GM12878 (cell line): Measurements from ENCODE around the gene TMEM250. TPM values are rescaled to one million over a fixed set of nuclear protein-coding genes. Genes with fewer than 3 reads are reported as not detected.
A peak's percentile ranks its signal among the peaks of the same experiment; 100 is the strongest.

Experiments used
- ASH2L ChIP-seq: fragments of 300-600, 200-600 bp; sonication (generic); IDR thresholded peaks from 2 replicates; pipeline ENCODE4 v1.6.1; 2017; ENCODE audit warnings: low read depth, mild to moderate bottlenecking, borderline replicate concordance
- ATF2 ChIP-seq: IDR thresholded peaks from 2 replicates; pipeline ENCODE4 v1.6.1; 2012; ENCODE audit warnings: low read length, inconsistent platforms
- ATF3 ChIP-seq: IDR thresholded peaks from 2 replicates; pipeline ENCODE4 v1.6.1; 2011; ENCODE audit warnings: low read depth, mild to moderate bottlenecking, low read length, moderate library complexity, borderline replicate concordance; ENCODE audit errors: extremely low read depth
- BACH1 ChIP-seq: fragments of 450-650 bp; IDR thresholded peaks from 2 replicates; pipeline ENCODE4 v1.6.1; 2017; ENCODE audit warnings: mild to moderate bottlenecking, borderline replicate concordance
- BHLHE40 ChIP-seq, 2 experiments: fragments of 450-650 bp in 1 of 2; IDR thresholded peaks; 2 replicates each; pipeline ENCODE4 v1.6.1; 2011 to 2017; ENCODE audit warnings: low read depth in 2 of 2, borderline replicate concordance in 1 of 2, improper control_type of control experiment in 1 of 2, low read length in 1 of 2, mild to moderate bottlenecking in 1 of 2
- DPF2 ChIP-seq: fragments of 450-650 bp; IDR thresholded peaks from 2 replicates; pipeline ENCODE4 v1.6.1; 2017; ENCODE audit warnings: mild to moderate bottlenecking
- EP300 ChIP-seq, 2 experiments: fragments of 150-350 bp in 1 of 2; IDR thresholded peaks; 2 replicates each; pipeline ENCODE4 v1.6.1; 2011 to 2012; ENCODE audit warnings: low read depth in 2 of 2, low read length in 2 of 2, borderline replicate concordance in 1 of 2, improper control_type of control experiment in 1 of 2, inconsistent platforms in 1 of 2; ENCODE audit not compliant: control insufficient read depth in 1 of 2
- HCFC1 ChIP-seq: fragments of 150-350 bp; IDR thresholded peaks from 2 replicates; pipeline ENCODE4 v1.6.1; 2014; ENCODE audit warnings: low read length
- HSF1 ChIP-seq: fragments of 150-350 bp; IDR thresholded peaks from 2 replicates; pipeline ENCODE4 v1.6.1; 2014; ENCODE audit warnings: mild to moderate bottlenecking, low read depth, low read length
- IKZF1 ChIP-seq: fragments of 450-650 bp; conservative IDR thresholded peaks from 2 replicates; pipeline ENCODE4 v1.6.1; 2017; ENCODE audit warnings: antibody characterized with exemption, mild to moderate bottlenecking
- KAT2A ChIP-seq: conservative IDR thresholded peaks from 2 replicates; pipeline ENCODE4 v1.6.1; 2011; ENCODE audit warnings: low read depth, low read length; ENCODE audit not compliant: control insufficient read depth
- KDM1A ChIP-seq: fragments of 200-600 bp; sonication (generic); IDR thresholded peaks from 2 replicates; pipeline ENCODE4 v1.6.1; 2016; ENCODE audit warnings: borderline replicate concordance
- KLF5 ChIP-seq: fragments of 450-650 bp; IDR thresholded peaks from 2 replicates; pipeline ENCODE4 v1.6.1; 2014; ENCODE audit warnings: mild to moderate bottlenecking; ENCODE audit not compliant: partially characterized antibody
- NR2F1 ChIP-seq: fragments of 450-650 bp; conservative IDR thresholded peaks from 2 replicates; pipeline ENCODE4 v1.6.1; 2017; ENCODE audit warnings: mild to moderate bottlenecking
- POU2F2 ChIP-seq: IDR thresholded peaks from 3 replicates; pipeline ENCODE4 v1.6.1; 2011; ENCODE audit warnings: low read depth, mild to moderate bottlenecking, low read length, borderline replicate concordance
- SMC3 ChIP-seq: IDR thresholded peaks from 2 replicates; pipeline ENCODE4 v1.6.1; 2011; ENCODE audit warnings: low read length, improper control_type of control experiment, borderline replicate concordance
- SPI1 ChIP-seq: IDR thresholded peaks from 2 replicates; pipeline ENCODE4 v1.6.1; 2011; ENCODE audit warnings: low read depth, mild to moderate bottlenecking, low read length, moderate library complexity, borderline replicate concordance; ENCODE audit not compliant: insufficient read depth
- SREBF1 ChIP-seq: IDR thresholded peaks from 2 replicates; pipeline ENCODE4 v1.6.1; 2012; ENCODE audit warnings: mild to moderate bottlenecking, low read length
- STAT1 ChIP-seq: fragments of 450-650 bp; conservative IDR thresholded peaks from 2 replicates; pipeline ENCODE4 v1.6.1; 2014; ENCODE audit warnings: antibody characterized with exemption, mild to moderate bottlenecking
- STAT3 ChIP-seq: IDR thresholded peaks from 2 replicates; pipeline ENCODE4 v1.6.1; 2011; ENCODE audit warnings: low read depth, low read length, improper control_type of control experiment
- ZBTB40 ChIP-seq: fragments of 450-650 bp; IDR thresholded peaks from 2 replicates; pipeline ENCODE4 v1.6.1; 2016; ENCODE audit warnings: mild to moderate bottlenecking, moderate library complexity, borderline replicate concordance
- ZNF384 ChIP-seq: IDR thresholded peaks from 2 replicates; pipeline ENCODE4 v1.6.1; 2012; ENCODE audit warnings: low read depth, mild to moderate bottlenecking, low read length, improper control_type of control experiment, borderline replicate concordance
- polyA plus RNA-seq, 11 experiments: library from polyadenylated mRNA; depleted of rRNA in 4 of 11; unstranded in 6 of 11; stranded (reverse) in 5 of 11; fragments of >200 nt; fragmentation: Nextera tagmentation in 4 of 11; fragmentation: Illumina TruSeq in 1 of 11; extraction: Ambion mirVana in 4 of 11; extraction: Trizol in 1 of 11; gene quantifications; 1 replicate in 1 of 11; 2 replicates in 10 of 11; pipeline versions ENCODE4 v1.2.1 to v1.2.3, GENCODE V29; 2011 to 2016; ENCODE audit warnings: inconsistent platforms in 2 of 11, missing spikeins in 2 of 11, low read depth in 1 of 11
- total RNA-seq, 4 experiments: library from RNA; depleted of rRNA in 3 of 4; stranded (reverse); fragments of >200 nt in 3 of 4; fragmentation: Illumina TruSeq in 1 of 4; extraction: Trizol in 1 of 4; gene quantifications; 2 replicates each; pipeline versions ENCODE4 v1.2.1 to v1.2.3, GENCODE V29; 2013 to 2021

The TMEM250 gene
- total and polyA plus RNA-seq, 10 of the 15 experiments (the other 5 are each of a cell fraction or from before 2014, with no cell fraction given) = 0.39 to 39.9 (median 8.5) TPM

GRCh38 chr9:136095070-136096058 lies 23.3 kb downstream of the TMEM250 start, which contains the start of gene NACC2 (continued):
- TF ChIP-seq ZBTB40 = no peak
- 0 out of 2 replicates have a peak, but pooled peaks have one; percentile 28 for TF ChIP-seq BACH1
- peak; percentile 47 for TF ChIP-seq IKZF1
- TF ChIP-seq KLF5 = no peak
- TF ChIP-seq SPI1 = no peak
- no peak for TF ChIP-seq ZNF384
- no peak for TF ChIP-seq STAT1
- TF ChIP-seq EP300 (IDR thresholded peaks at IDR 0.05; ENCODE audit: borderline replicate concordance in 1 of 2, control insufficient read depth in 1 of 2, low read depth in 2 of 2, low read length in 2 of 2) = no peak
- TF ChIP-seq HSF1 = no peak
- TF ChIP-seq KAT2A = no peak
- no peak for TF ChIP-seq KDM1A
- no peak for TF ChIP-seq ATF3
- no peak for TF ChIP-seq HCFC1
- no peak for TF ChIP-seq ASH2L
- TF ChIP-seq NR2F1 = 0 out of 2 replicates have a peak, but pooled peaks have one; percentile 16
- no peak for TF ChIP-seq SREBF1
- no peak for TF ChIP-seq POU2F2
- TF ChIP-seq DPF2 = no peak; the same call in 1 of the 2 replicates
- peak in 1 of 2 experiments; percentile 34; a peak in 2 of 4 replicates for TF ChIP-seq BHLHE40 (IDR thresholded peaks at IDR 0.05; ENCODE audit: borderline replicate concordance in 1 of 2, low read depth in 2 of 2, low read length in 1 of 2)
- no peak for TF ChIP-seq SMC3
- no peak for TF ChIP-seq STAT3
- no peak for TF ChIP-seq ATF2
